SU-DHL-6 (cell line): ENCODE measurements around the gene ATP6V0E2.
A peak's percentile ranks its signal among the peaks of the same experiment; 100 is the strongest.

Experiments
- H2AFZ ChIP-seq: fragments of 200-600 bp; sonication (generic); 2 replicates; pipeline ENCODE4 v1.6.1; 2014; ENCODE audit warnings: low read depth, mild to moderate bottlenecking, moderate library complexity, mixed read lengths, antibody characterized with exemption, low read length; ENCODE audit not compliant: severe bottlenecking
- H3F3A ChIP-seq: fragments of 200-600 bp; shearing (Covaris generic); 2 replicates; pipeline ENCODE4 v1.6.0; 2016; ENCODE audit warnings: antibody characterized with exemption, mild to moderate bottlenecking; ENCODE audit not compliant: insufficient read depth
- H3K27ac ChIP-seq: fragments of 200-600 bp; sonication (generic); 2 replicates; pipeline ENCODE4 v1.5.1; 2016; ENCODE audit warnings: low read depth, mild to moderate bottlenecking, low read length, moderate library complexity, mixed read lengths
- H3K27me3 ChIP-seq: fragments of 200-600 bp; sonication (generic), shearing (Covaris generic); 2 replicates; pipeline ENCODE4 v1.6.0; 2014; ENCODE audit warnings: mild to moderate bottlenecking, low read length
- H3K36me3 ChIP-seq: fragments of 200-600 bp; sonication (generic); 2 replicates; pipeline ENCODE4 v1.6.1; 2014; ENCODE audit warnings: mild to moderate bottlenecking, low read length, mixed read lengths
- H3K4me2 ChIP-seq: fragments of 300-600, 200-600 bp; shearing (Covaris generic), sonication (generic); 2 replicates; pipeline ENCODE4 v1.6.0; 2014; ENCODE audit warnings: low read length, low read depth, mild to moderate bottlenecking; ENCODE audit not compliant: poor library complexity, severe bottlenecking
- H3K4me3 ChIP-seq: fragments of 200-600 bp; sonication (generic); 2 replicates; pipeline ENCODE4 v1.5.1; 2014; ENCODE audit warnings: antibody characterized with exemption, low read length, mild to moderate bottlenecking, mixed read lengths; ENCODE audit not compliant: insufficient read depth, poor library complexity, severe bottlenecking
- H3K79me2 ChIP-seq: fragments of 200-600 bp; sonication (generic); 2 replicates; pipeline ENCODE4 v1.6.1; 2014; ENCODE audit warnings: mild to moderate bottlenecking, low read length, moderate library complexity; ENCODE audit not compliant: insufficient read depth
- H3K9ac ChIP-seq: fragments of 200-600 bp; sonication (generic); 2 replicates; pipeline ENCODE4 v1.7.0; 2014; ENCODE audit warnings: mild to moderate bottlenecking, low read length
- H3K9me2 ChIP-seq: fragments of 200-600 bp; sonication (generic); replicated peaks from 2 replicates; pipeline ENCODE4 v1.6.1; 2014; ENCODE audit warnings: low read length; ENCODE audit not compliant: insufficient read depth
- H3K9me3 ChIP-seq: fragments of 200-600 bp; sonication (generic); 2 replicates; pipeline ENCODE4 v1.6.1; 2014; ENCODE audit warnings: low read length, mixed read lengths; ENCODE audit not compliant: insufficient read depth
- H4K20me1 ChIP-seq: fragments of 200-600 bp; sonication (generic); 2 replicates; pipeline ENCODE4 v1.6.1; 2014; ENCODE audit warnings: low read depth, mild to moderate bottlenecking, antibody characterized with exemption, low read length, moderate library complexity, mixed read lengths
- EZH2phosphoT487 ChIP-seq: fragments of 200-600 bp; sonication (generic), shearing (Covaris generic); conservative IDR thresholded peaks from 2 replicates; pipeline ENCODE4 v1.6.1; 2018; ENCODE audit warnings: mild to moderate bottlenecking, antibody characterized with exemption, low read length, moderate library complexity, mixed read lengths
- TF ChIP-seq, protein P1 (sequence below): fragments of 200-600 bp; sonication (generic); IDR thresholded peaks from one replicate; pipeline ENCODE4 v1.5.1; 2017; ENCODE audit warnings: antibody characterized with exemption, mild to moderate bottlenecking, low read length, moderate library complexity; ENCODE audit not compliant: insufficient read depth, poor library complexity, severe bottlenecking

The ATP6V0E2 gene

DNA sequence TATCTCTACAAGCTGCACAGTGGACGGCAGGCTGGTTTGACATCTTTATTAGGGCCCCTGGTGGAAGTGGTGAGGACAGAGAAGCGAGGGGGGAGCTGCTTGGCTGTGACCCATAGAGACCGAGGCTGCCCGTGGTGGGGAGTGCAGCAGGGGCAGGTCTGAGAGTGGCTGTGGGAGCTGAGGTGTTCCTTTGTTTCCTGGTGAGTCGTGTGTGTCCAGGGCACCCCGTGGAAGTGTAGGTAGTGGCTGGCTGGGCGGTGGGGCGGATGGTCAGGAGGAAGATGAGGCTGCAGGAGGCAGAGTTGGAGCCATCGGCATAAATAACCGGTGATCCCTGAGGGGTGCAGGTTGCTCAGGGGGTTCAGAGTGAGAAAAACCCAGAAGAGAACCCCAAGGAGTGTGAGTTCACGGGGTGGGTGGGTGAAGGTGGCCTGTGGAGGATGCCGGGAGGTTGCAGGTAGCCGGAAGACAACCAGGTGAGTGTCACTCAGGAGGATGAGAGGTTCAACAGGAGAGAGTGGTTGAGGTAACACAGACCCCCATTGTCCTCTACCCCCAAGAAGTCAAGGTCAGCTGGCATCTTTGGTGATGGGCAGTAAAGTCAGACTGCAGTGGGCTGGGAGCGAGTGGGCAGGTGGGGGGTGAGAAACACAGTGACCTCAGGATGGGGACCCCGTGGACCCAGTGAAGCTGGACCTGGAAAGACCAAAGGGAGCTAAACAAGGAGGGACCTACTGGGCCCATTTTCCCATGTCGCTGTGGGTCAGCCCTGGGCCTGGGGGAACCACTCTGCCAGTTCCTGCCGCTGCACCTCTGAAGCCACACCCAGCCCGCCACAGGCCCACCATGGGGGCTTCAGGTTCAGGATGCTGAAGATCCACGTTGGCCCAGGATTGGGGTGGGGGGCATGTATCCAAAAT lies 7.8 kb downstream of the ATP6V0E2 start:
- Histone ChIP-seq H3K4me3 (no peak overlapping the region), H4K20me1 (no peaks in the 10 kb centered on the region), H3K4me2 (no peak overlapping the region), H3K9me2 (no peaks in the 10 kb centered on the region), H2AFZ (no peak overlapping the region), H3F3A (no peaks in the 10 kb centered on the region), H3K9ac (no peak overlapping the region), H3K9me3 (no peaks in the 10 kb centered on the region), H3K27ac (no peak overlapping the region), H3K79me2 (no peaks in the 10 kb centered on the region), H3K36me3 (no peaks in the 10 kb centered on the region), H3K27me3 (no peaks in the 10 kb centered on the region)
- no peak for TF ChIP-seq EZH2phosphoT487
- TF ChIP-seq, protein P1, sequence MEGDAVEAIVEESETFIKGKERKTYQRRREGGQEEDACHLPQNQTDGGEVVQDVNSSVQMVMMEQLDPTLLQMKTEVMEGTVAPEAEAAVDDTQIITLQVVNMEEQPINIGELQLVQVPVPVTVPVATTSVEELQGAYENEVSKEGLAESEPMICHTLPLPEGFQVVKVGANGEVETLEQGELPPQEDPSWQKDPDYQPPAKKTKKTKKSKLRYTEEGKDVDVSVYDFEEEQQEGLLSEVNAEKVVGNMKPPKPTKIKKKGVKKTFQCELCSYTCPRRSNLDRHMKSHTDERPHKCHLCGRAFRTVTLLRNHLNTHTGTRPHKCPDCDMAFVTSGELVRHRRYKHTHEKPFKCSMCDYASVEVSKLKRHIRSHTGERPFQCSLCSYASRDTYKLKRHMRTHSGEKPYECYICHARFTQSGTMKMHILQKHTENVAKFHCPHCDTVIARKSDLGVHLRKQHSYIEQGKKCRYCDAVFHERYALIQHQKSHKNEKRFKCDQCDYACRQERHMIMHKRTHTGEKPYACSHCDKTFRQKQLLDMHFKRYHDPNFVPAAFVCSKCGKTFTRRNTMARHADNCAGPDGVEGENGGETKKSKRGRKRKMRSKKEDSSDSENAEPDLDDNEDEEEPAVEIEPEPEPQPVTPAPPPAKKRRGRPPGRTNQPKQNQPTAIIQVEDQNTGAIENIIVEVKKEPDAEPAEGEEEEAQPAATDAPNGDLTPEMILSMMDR = no peak

DNA sequence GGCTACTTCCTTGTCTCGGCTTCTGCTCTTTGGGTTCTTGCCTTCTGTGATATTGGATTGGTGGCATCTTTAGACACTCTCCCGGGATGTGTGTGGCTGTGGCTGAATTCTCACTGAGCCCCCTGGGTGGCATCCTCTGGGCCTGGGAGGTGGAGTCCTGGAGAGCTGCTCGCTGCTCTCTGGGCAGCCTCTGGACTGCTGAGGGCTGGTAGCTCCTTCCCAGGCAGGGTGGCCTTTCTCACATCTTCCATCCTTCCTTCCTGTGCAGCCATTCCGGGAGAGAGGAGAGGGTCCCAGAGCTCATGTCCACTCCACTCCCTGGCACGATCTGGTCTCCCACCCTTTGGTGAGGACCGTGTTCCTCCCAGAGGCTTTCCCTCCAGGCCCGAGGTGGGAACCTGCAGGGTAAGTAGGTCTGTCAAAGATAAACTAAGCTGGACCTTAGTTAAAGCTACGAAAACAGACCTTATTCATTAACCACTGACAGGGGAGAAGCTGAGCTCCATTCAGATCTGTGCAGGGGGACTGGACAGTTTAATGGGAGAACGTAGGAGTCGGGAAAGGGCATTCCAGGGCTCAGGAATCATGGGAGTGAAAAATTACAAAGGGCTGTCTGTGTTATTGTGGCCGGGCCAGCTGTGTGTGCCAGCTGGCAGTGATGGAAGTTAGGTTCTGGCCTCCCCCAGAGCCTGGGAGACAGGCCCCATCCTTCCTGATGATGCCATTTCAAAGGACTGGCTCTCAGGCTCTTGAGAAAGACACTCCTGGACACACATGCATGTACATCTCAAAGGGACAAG lies 8.7 kb downstream of the ATP6V0E2 start:
- no peaks in the 10 kb centered on the region for H3K9me2 ChIP-seq
- TF ChIP-seq EZH2phosphoT487 = no peak
- H2AFZ ChIP-seq = no peak overlapping the region
- no peaks in the 10 kb centered on the region for H4K20me1 ChIP-seq
- no peaks in the 10 kb centered on the region for H3F3A ChIP-seq
- no peak overlapping the region for H3K27ac ChIP-seq
- H3K27me3 ChIP-seq = no peaks in the 10 kb centered on the region
- H3K9ac ChIP-seq = no peak overlapping the region
- no peak overlapping the region for H3K4me3 ChIP-seq
- H3K36me3 ChIP-seq = no peaks in the 10 kb centered on the region
- H3K4me2 ChIP-seq = no peak overlapping the region
- no peaks in the 10 kb centered on the region for H3K9me3 ChIP-seq
- H3K79me2 ChIP-seq = no peaks in the 10 kb centered on the region

DNA sequence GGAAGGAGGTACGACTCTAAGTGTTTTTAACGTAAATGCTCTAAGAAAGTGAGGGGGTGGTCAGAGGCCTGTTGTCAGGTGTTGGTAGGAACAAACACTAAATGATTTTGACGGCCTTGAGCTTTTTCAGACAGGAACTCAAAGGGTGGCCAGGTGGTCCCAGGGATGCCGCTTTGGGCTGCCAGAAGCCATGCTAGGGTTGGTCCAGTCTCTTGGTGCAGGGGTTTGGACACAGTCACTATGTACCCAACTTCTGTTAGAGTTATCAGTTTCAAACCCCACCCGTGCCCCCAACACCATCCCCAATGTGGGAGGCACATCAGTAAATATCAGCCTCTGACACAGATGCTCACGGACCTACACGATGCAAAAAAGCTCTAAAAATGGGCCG lies 9.3 kb downstream of the ATP6V0E2 start:
- H3K79me2 ChIP-seq = no peaks in the 10 kb centered on the region
- H3F3A ChIP-seq = no peaks in the 10 kb centered on the region
- no peak overlapping the region for H2AFZ ChIP-seq
- H3K4me2 ChIP-seq = no peak overlapping the region
- no peak for TF ChIP-seq EZH2phosphoT487
- TF ChIP-seq, protein P1 = no peak
- H3K36me3 ChIP-seq = no peaks in the 10 kb centered on the region
- H4K20me1 ChIP-seq = no peaks in the 10 kb centered on the region
- no peak overlapping the region for H3K4me3 ChIP-seq
- no peak overlapping the region for H3K27ac ChIP-seq
- H3K9me3 ChIP-seq = no peaks in the 10 kb centered on the region
- H3K27me3 ChIP-seq = no peaks in the 10 kb centered on the region
- H3K9me2 ChIP-seq = no peaks in the 10 kb centered on the region
- no peak overlapping the region for H3K9ac ChIP-seq

DNA sequence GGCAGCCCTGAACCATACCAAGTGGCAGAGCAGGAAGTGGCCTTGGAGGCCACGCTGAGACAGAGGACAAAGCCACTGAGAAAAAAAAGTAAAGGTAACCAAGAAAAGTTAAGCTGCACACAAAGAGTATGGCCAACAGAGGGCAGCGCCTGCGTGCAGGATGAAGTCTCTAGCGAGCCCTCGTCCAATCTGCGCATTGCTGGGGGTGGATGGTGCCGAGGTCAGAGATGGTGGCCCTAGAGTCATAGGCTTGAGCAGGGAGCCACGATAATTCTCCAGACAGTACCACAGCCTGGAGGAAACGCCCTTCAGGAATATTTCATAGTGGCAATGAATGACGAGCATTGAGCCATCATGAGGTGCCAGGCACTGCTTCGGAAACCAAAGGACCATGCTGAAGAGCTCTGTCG lies 9.7 kb downstream of the ATP6V0E2 start:
- Histone ChIP-seq H3K4me2 (no peak overlapping the region), H3K9me3 (no peaks in the 10 kb centered on the region), H3K79me2 (no peaks in the 10 kb centered on the region), H4K20me1 (no peaks in the 10 kb centered on the region), H3K27ac (no peak overlapping the region), H3K9ac (no peak overlapping the region), H2AFZ (no peak overlapping the region), H3K4me3 (no peak overlapping the region), H3K27me3 (no peaks in the 10 kb centered on the region), H3K36me3 (no peaks in the 10 kb centered on the region), H3F3A (no peaks in the 10 kb centered on the region), H3K9me2 (no peaks in the 10 kb centered on the region)
- no peak for TF ChIP-seq EZH2phosphoT487
- TF ChIP-seq, protein P1 = peak; percentile 60
